Measurements from ENCODE around the gene ABHD16A. TPM values are rescaled to one million over a fixed set of nuclear protein-coding genes. Genes with fewer than 3 reads are reported as not detected.
A peak's percentile ranks its signal among the peaks of the same experiment; 100 is the strongest.

Gene ABHD16A
- total and polyA plus RNA-seq, 10 of the 15 experiments (the other 5 are each of a cell fraction or from before 2014, with no cell fraction given), result 7.5 to 43.0 (median 32.9) TPM

DNA sequence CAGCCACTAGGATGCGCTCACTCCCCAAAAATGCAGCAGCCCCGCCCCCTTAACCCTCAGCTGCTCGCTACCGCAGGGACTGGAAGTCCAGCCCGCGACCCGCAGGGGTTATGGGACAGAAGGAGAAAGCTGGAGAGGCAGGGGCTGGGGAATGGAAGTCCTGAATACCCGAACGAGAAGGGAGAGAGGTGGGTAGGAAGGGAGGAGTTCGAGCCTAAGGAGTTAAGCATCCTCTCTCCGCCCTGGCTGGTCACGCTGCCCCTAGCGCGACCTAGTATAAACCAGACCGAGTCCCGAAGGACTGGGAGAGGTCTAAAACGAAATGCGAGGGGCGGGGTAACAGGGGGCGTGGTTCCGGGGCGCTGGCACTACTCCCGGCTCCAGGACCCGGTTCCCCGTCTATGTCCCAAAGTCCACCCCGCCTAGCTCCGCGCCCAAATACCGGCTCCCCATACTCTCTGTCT, 26.4 kb upstream of the ABHD16A start (continued):
- TF ChIP-seq, protein P1, sequence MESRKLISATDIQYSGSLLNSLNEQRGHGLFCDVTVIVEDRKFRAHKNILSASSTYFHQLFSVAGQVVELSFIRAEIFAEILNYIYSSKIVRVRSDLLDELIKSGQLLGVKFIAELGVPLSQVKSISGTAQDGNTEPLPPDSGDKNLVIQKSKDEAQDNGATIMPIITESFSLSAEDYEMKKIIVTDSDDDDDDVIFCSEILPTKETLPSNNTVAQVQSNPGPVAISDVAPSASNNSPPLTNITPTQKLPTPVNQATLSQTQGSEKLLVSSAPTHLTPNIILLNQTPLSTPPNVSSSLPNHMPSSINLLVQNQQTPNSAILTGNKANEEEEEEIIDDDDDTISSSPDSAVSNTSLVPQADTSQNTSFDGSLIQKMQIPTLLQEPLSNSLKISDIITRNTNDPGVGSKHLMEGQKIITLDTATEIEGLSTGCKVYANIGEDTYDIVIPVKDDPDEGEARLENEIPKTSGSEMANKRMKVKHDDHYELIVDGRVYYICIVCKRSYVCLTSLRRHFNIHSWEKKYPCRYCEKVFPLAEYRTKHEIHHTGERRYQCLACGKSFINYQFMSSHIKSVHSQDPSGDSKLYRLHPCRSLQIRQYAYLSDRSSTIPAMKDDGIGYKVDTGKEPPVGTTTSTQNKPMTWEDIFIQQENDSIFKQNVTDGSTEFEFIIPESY (IDR thresholded peaks at IDR 0.05), result no peak
- TF ChIP-seq BHLHE40 (IDR thresholded peaks at IDR 0.05; ENCODE audit: borderline replicate concordance in 1 of 2, low read depth in 2 of 2, low read length in 1 of 2) (no peak), TBL1XR1 (IDR thresholded peaks at IDR 0.05; ENCODE audit: low read depth, low read length) (no peak), PKNOX1 (IDR thresholded peaks at IDR 0.05) (no peak), ZBED1 (IDR thresholded peaks at IDR 0.05; ENCODE audit: borderline replicate concordance) (no peak), SUZ12 (IDR thresholded peaks at IDR 0.05; ENCODE audit: unreplicated experiment) (no peak), NRF1 (conservative IDR thresholded peaks at IDR 0.05; ENCODE audit: low read depth, low read length) (no peak), STAT3 (IDR thresholded peaks at IDR 0.05; ENCODE audit: low read depth, low read length) (no peak), IRF4 (IDR thresholded peaks at IDR 0.05; ENCODE audit: low read depth, low read length) (no peak), DPF2 (IDR thresholded peaks at IDR 0.05) (no peak; the same call in 1 of the 2 replicates), SKIL (IDR thresholded peaks at IDR 0.05; ENCODE audit: low read depth, poor library complexity, severe bottlenecking) (no peak), SRF (IDR thresholded peaks at IDR 0.05; ENCODE audit: low read depth in 2 of 2, low read length in 2 of 2) (no peak), RUNX3 (IDR thresholded peaks at IDR 0.05; ENCODE audit: low read length) (no peak), STAT1 (conservative IDR thresholded peaks at IDR 0.05) (0 out of 2 replicates have a peak, but pooled peaks have one; percentile 39), NR2F1 (conservative IDR thresholded peaks at IDR 0.05) (no peak; the same call in 1 of the 2 replicates), CBX3 (IDR thresholded peaks at IDR 0.05; ENCODE audit: borderline replicate concordance, low read depth) (no peak)
- TF ChIP-seq, protein P2, sequence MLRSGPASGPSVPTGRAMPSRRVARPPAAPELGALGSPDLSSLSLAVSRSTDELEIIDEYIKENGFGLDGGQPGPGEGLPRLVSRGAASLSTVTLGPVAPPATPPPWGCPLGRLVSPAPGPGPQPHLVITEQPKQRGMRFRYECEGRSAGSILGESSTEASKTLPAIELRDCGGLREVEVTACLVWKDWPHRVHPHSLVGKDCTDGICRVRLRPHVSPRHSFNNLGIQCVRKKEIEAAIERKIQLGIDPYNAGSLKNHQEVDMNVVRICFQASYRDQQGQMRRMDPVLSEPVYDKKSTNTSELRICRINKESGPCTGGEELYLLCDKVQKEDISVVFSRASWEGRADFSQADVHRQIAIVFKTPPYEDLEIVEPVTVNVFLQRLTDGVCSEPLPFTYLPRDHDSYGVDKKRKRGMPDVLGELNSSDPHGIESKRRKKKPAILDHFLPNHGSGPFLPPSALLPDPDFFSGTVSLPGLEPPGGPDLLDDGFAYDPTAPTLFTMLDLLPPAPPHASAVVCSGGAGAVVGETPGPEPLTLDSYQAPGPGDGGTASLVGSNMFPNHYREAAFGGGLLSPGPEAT (IDR thresholded peaks at IDR 0.05; ENCODE audit: low read depth), result peak; percentile 43; the same call in 1 of the 2 replicates
- TF ChIP-seq, protein P3, sequence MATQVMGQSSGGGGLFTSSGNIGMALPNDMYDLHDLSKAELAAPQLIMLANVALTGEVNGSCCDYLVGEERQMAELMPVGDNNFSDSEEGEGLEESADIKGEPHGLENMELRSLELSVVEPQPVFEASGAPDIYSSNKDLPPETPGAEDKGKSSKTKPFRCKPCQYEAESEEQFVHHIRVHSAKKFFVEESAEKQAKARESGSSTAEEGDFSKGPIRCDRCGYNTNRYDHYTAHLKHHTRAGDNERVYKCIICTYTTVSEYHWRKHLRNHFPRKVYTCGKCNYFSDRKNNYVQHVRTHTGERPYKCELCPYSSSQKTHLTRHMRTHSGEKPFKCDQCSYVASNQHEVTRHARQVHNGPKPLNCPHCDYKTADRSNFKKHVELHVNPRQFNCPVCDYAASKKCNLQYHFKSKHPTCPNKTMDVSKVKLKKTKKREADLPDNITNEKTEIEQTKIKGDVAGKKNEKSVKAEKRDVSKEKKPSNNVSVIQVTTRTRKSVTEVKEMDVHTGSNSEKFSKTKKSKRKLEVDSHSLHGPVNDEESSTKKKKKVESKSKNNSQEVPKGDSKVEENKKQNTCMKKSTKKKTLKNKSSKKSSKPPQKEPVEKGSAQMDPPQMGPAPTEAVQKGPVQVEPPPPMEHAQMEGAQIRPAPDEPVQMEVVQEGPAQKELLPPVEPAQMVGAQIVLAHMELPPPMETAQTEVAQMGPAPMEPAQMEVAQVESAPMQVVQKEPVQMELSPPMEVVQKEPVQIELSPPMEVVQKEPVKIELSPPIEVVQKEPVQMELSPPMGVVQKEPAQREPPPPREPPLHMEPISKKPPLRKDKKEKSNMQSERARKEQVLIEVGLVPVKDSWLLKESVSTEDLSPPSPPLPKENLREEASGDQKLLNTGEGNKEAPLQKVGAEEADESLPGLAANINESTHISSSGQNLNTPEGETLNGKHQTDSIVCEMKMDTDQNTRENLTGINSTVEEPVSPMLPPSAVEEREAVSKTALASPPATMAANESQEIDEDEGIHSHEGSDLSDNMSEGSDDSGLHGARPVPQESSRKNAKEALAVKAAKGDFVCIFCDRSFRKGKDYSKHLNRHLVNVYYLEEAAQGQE (IDR thresholded peaks at IDR 0.05; ENCODE audit: low read depth, low read length), result no peak
